H1 (cell line): ENCODE data around the gene LTBP3. TPM values are rescaled to one million over a fixed set of nuclear protein-coding genes. Genes with fewer than 3 reads are reported as not detected.
A peak's percentile ranks its signal among the peaks of the same experiment; 100 is the strongest.

Experiments used
- CTCF ChIA-PET: fragments of 300-600 bp; sonication (Branson Sonifier 250); formaldehyde crosslinking; loops from one replicate; lab custom pipeline; 2021; ENCODE audit not compliant: partially characterized antibody; lab: Charles Lee
- POLR2A ChIA-PET: fragments of 300-600 bp; sonication (Branson Sonifier 250); formaldehyde crosslinking; loops from one replicate; lab custom pipeline; 2021; ENCODE audit warnings: inconsistent platforms; ENCODE audit not compliant: partially characterized antibody; lab: Charles Lee
- DNase-seq, 2 experiments: peaks; one replicate each; pipeline versions ENCODE4 v3.0.0 to v3.0.0-alpha.2; 2010 to 2022; ENCODE audit warnings: low spot score in 2 of 2, low read depth in 1 of 2, mixed read lengths in 1 of 2
- FAIRE-seq: peaks from 2 replicates; lab custom pipeline; 2011; peaks lifted over from hg19 to GRCh38; lab: Jason Lieb, UNC
- H2AFZ ChIP-seq: 2 replicates; pipeline ENCODE4 v1.8.1; 2012; ENCODE audit warnings: low read length, inconsistent platforms
- H2AK5ac ChIP-seq: 2 replicates; pipeline ENCODE4 v1.6.1; 2013; ENCODE audit warnings: low read depth, low read length
- H2BK120ac ChIP-seq: replicated peaks from 2 replicates; pipeline ENCODE3; 2013; ENCODE audit warnings: low read depth, low read length, inconsistent platforms
- H2BK12ac ChIP-seq: 2 replicates; pipeline ENCODE4 v1.6.1; 2013; ENCODE audit warnings: low read depth, low read length
- H2BK15ac ChIP-seq: 2 replicates; pipeline ENCODE4 v1.6.1; 2013; ENCODE audit warnings: low read length
- H2BK20ac ChIP-seq: 2 replicates; pipeline ENCODE4 v1.6.1; 2013; ENCODE audit warnings: low read length
- H2BK5ac ChIP-seq: 2 replicates; pipeline ENCODE4 v1.6.1; 2013; ENCODE audit warnings: low read depth, low read length
- H3K14ac ChIP-seq: 2 replicates; pipeline ENCODE4 v1.6.1; 2013; ENCODE audit warnings: inconsistent platforms; ENCODE audit not compliant: insufficient read length
- H3K18ac ChIP-seq: 2 replicates; pipeline ENCODE4 v1.6.1; 2013; ENCODE audit warnings: low read length; ENCODE audit errors: extremely low read depth
- H3K23ac ChIP-seq: 2 replicates; pipeline ENCODE4 v1.6.1; 2013; ENCODE audit warnings: inconsistent platforms; ENCODE audit not compliant: insufficient read length
- H3K23me2 ChIP-seq: 2 replicates; pipeline ENCODE4 v1.6.1; 2013; ENCODE audit warnings: low read depth, low read length
- H3K27ac ChIP-seq: 2 replicates; pipeline ENCODE4 v1.6.1; 2011; ENCODE audit warnings: low read depth, low read length, inconsistent platforms
- H3K27me3 ChIP-seq, 4 experiments: replicated peaks in 1 of 4; 1 replicate in 1 of 4; 2 replicates in 3 of 4; pipeline versions ENCODE4 v1.6.1 to v1.8.1; 2011 to 2013; ENCODE audit warnings: low read length in 3 of 4, mild to moderate bottlenecking in 3 of 4, inconsistent platforms in 2 of 4, mixed read lengths in 2 of 4, moderate library complexity in 1 of 4; ENCODE audit not compliant: control insufficient read depth in 3 of 4, insufficient read depth in 3 of 4; ENCODE audit errors: extremely low read depth in 1 of 4
- H3K36me3 ChIP-seq, 4 experiments: 2 replicates each; pipeline versions ENCODE4 v1.6.1 to v1.8.1; 2011 to 2013; ENCODE audit warnings: mild to moderate bottlenecking in 4 of 4, low read length in 3 of 4, moderate library complexity in 2 of 4, control low read depth in 1 of 4, inconsistent platforms in 1 of 4; ENCODE audit not compliant: insufficient read depth in 4 of 4, control insufficient read depth in 2 of 4
- H3K4ac ChIP-seq: replicated peaks from 2 replicates; pipeline ENCODE3; 2013; ENCODE audit warnings: low read length, low read depth, mixed read lengths, inconsistent platforms; ENCODE audit not compliant: insufficient read length
- H3K4me1 ChIP-seq, 4 experiments: replicated peaks in 1 of 4; 1 replicate in 1 of 4; 2 replicates in 3 of 4; pipeline versions ENCODE4 v1.6.1 to v1.8.1; 2011 to 2013; ENCODE audit warnings: low read length in 3 of 4, inconsistent platforms in 2 of 4, mixed read lengths in 1 of 4; ENCODE audit not compliant: insufficient read depth in 4 of 4, control insufficient read depth in 3 of 4
- H3K4me2 ChIP-seq, 2 experiments: 2 replicates each; pipeline versions ENCODE4 v1.6.1 to v1.8.1; 2011 to 2013; ENCODE audit warnings: low read depth in 2 of 2, low read length in 2 of 2, control low read depth in 1 of 2, inconsistent platforms in 1 of 2, mild to moderate bottlenecking in 1 of 2; ENCODE audit not compliant: insufficient read depth in 1 of 2
- H3K4me3 ChIP-seq, 4 experiments: fragments of 200-600, 300-600 bp in 1 of 4; sonication (generic), shearing (Covaris generic), sonication (Bioruptor Twin) in 1 of 4; 2 replicates each; pipeline versions ENCODE4 v1.5.1 to v1.8.1; 2011 to 2016; ENCODE audit warnings: low read length in 4 of 4, low read depth in 3 of 4, control low read depth in 2 of 4, inconsistent platforms in 2 of 4, mild to moderate bottlenecking in 2 of 4, mixed read lengths in 1 of 4, moderate library complexity in 1 of 4; ENCODE audit not compliant: insufficient read depth in 2 of 4; ENCODE audit errors: extremely low read depth in 1 of 4
- H3K56ac ChIP-seq: replicated peaks from 2 replicates; pipeline ENCODE3; 2013; ENCODE audit warnings: low read depth, mild to moderate bottlenecking, mixed read lengths, low read length, inconsistent platforms; ENCODE audit not compliant: insufficient read length
- H3K79me1 ChIP-seq: 2 replicates; pipeline ENCODE4 v1.6.1; 2013; ENCODE audit warnings: low read depth, low read length, control low read depth
- H3K79me2 ChIP-seq, 2 experiments: 2 replicates each; pipeline versions ENCODE4 v1.6.1 to v1.8.1; 2012 to 2013; ENCODE audit warnings: low read length in 2 of 2, mild to moderate bottlenecking in 2 of 2, inconsistent platforms in 1 of 2; ENCODE audit not compliant: insufficient read depth in 2 of 2, control insufficient read depth in 1 of 2
- H3K9ac ChIP-seq, 4 experiments: replicated peaks in 1 of 4; 1 replicate in 1 of 4; 2 replicates in 3 of 4; pipeline versions ENCODE4 v1.6.1 to v1.8.1; 2011 to 2013; ENCODE audit warnings: low read depth in 3 of 4, low read length in 3 of 4, control low read depth in 2 of 4, mild to moderate bottlenecking in 2 of 4, moderate library complexity in 2 of 4, inconsistent platforms in 1 of 4; ENCODE audit errors: extremely low read depth in 1 of 4
- H3K9me3 ChIP-seq, 2 experiments: 2 replicates each; pipeline versions ENCODE4 v1.6.1 to v1.8.1; 2012 to 2013; ENCODE audit warnings: mild to moderate bottlenecking in 2 of 2, moderate library complexity in 2 of 2, control low read depth in 1 of 2, inconsistent platforms in 1 of 2, low read depth in 1 of 2, low read length in 1 of 2, mixed read lengths in 1 of 2; ENCODE audit not compliant: insufficient read depth in 2 of 2
- H4K20me1 ChIP-seq, 2 experiments: replicated peaks in 1 of 2; 2 replicates each; pipeline versions ENCODE3 to v1.8.1; 2011 to 2013; ENCODE audit warnings: inconsistent platforms in 2 of 2, low read length in 2 of 2, mild to moderate bottlenecking in 1 of 2; ENCODE audit not compliant: insufficient read depth in 2 of 2, control insufficient read depth in 1 of 2
- H4K5ac ChIP-seq: 2 replicates; pipeline ENCODE4 v1.6.1; 2013; ENCODE audit warnings: low read length, low read depth, mixed read lengths, inconsistent platforms; ENCODE audit not compliant: insufficient read length
- H4K8ac ChIP-seq: 2 replicates; pipeline ENCODE4 v1.8.0; 2013; ENCODE audit warnings: mild to moderate bottlenecking, moderate library complexity, low read length, inconsistent platforms; ENCODE audit not compliant: insufficient read depth; ENCODE audit errors: extremely low read depth
- H4K91ac ChIP-seq: replicated peaks from 2 replicates; pipeline ENCODE3; 2013; ENCODE audit warnings: low read length, mixed read lengths, inconsistent platforms; ENCODE audit not compliant: insufficient read length
- CHD1 ChIP-seq: IDR thresholded peaks from 2 replicates; pipeline ENCODE4 v1.6.1; 2012; ENCODE audit warnings: low read depth, low read length, improper control_type of control experiment
- CREB1 ChIP-seq: IDR thresholded peaks from 2 replicates; pipeline ENCODE4 v1.6.1; 2012; ENCODE audit warnings: inconsistent platforms
- EZH2 ChIP-seq: fragments of 200-600 bp; sonication (generic); IDR thresholded peaks from 2 replicates; pipeline ENCODE4 v1.7.1; 2012; ENCODE audit warnings: low read depth, mild to moderate bottlenecking, moderate library complexity, low read length, inconsistent platforms; ENCODE audit not compliant: severe bottlenecking
- FOSL1 ChIP-seq: IDR thresholded peaks from 2 replicates; pipeline ENCODE4 v1.6.1; 2011; ENCODE audit warnings: mild to moderate bottlenecking, low read depth, low read length, moderate library complexity; ENCODE audit not compliant: insufficient read depth
- GABPA ChIP-seq: IDR thresholded peaks from 2 replicates; pipeline ENCODE4 v1.6.1; 2011; ENCODE audit warnings: mild to moderate bottlenecking, low read length, moderate library complexity, borderline replicate concordance; ENCODE audit not compliant: insufficient read depth
- NRF1 ChIP-seq: IDR thresholded peaks from 2 replicates; pipeline ENCODE4 v1.6.1; 2011; ENCODE audit warnings: mild to moderate bottlenecking, low read depth, low read length, improper control_type of control experiment
- POLR2A ChIP-seq, 2 experiments: IDR thresholded peaks; 1 replicate in 1 of 2; 2 replicates in 1 of 2; pipeline ENCODE4 v1.6.1; 2011; ENCODE audit warnings: low read depth in 2 of 2, low read length in 2 of 2, mild to moderate bottlenecking in 2 of 2; ENCODE audit errors: control extremely low read depth in 1 of 2
- POLR2AphosphoS5 ChIP-seq: IDR thresholded peaks from 2 replicates; pipeline ENCODE4 v1.6.1; 2011; ENCODE audit warnings: low read depth, low read length
- SP4 ChIP-seq: IDR thresholded peaks from 2 replicates; pipeline ENCODE4 v1.6.1; 2012; ENCODE audit warnings: low read length, inconsistent platforms
- TAF1 ChIP-seq: IDR thresholded peaks from 2 replicates; pipeline ENCODE4 v1.6.1; 2011; ENCODE audit warnings: mild to moderate bottlenecking, low read depth, low read length
- TBP ChIP-seq: IDR thresholded peaks from 2 replicates; pipeline ENCODE4 v1.6.1; 2011; ENCODE audit warnings: low read depth, low read length, improper control_type of control experiment
- YY1 ChIP-seq: IDR thresholded peaks from 2 replicates; pipeline ENCODE4 v1.6.1; 2011; ENCODE audit warnings: low read depth, mild to moderate bottlenecking, low read length
- ZNF274 ChIP-seq: IDR thresholded peaks from 2 replicates; pipeline ENCODE4 v1.7.0; 2012; ENCODE audit warnings: low read length, borderline replicate concordance; ENCODE audit errors: extremely low read depth
- WGBS, 2 experiments: shearing (Covaris generic) in 1 of 2; methylation state at CpG; one replicate each; pipeline versions ENCODE4 v1.1.6 to v1.1.7; 2013 to 2015; ENCODE audit warnings: low lambda C conversion rate in 2 of 2, mixed read lengths in 2 of 2, inconsistent platforms in 1 of 2, low coverage in 1 of 2, missing lambda C conversion rate in 1 of 2; ENCODE audit not compliant: insufficient replicate concordance in 2 of 2, insufficient coverage in 1 of 2, insufficient read length in 1 of 2; ENCODE audit errors: extremely low coverage in 1 of 2, missing lambda C conversion rate in 1 of 2; 5-methylcytosine and 5-hydroxymethylcytosine counted together
- polyA plus RNA-seq, 7 experiments: library from polyadenylated mRNA; depleted of rRNA in 3 of 7; stranded (reverse) in 5 of 7; unstranded in 2 of 7; fragments of >200 nt in 5 of 7; fragments of 200-250 nt in 2 of 7; gene quantifications; 1 replicate in 5 of 7; 2 replicates in 1 of 7; 4 replicates in 1 of 7; pipeline versions ENCODE4 v1.2.1 to v1.2.3, GENCODE V29; 2011 to 2013; ENCODE audit warnings: missing spikeins in 2 of 7, mixed read lengths in 2 of 7
- total RNA-seq: library from RNA; stranded (reverse); fragmentation: NEBNext Ultra II Directional; extraction: Animal tissue kit (Norgen Biotek cat#: 25700); gene quantifications from 2 replicates; pipeline ENCODE4 v1.2.1, GENCODE V29; 2021

The LTBP3 gene
- total and polyA plus RNA-seq, 2 of the 8 experiments (the other 6 are each of a cell fraction or from before 2014, with no cell fraction given) = 12.8 to 17.8 TPM

DNA sequence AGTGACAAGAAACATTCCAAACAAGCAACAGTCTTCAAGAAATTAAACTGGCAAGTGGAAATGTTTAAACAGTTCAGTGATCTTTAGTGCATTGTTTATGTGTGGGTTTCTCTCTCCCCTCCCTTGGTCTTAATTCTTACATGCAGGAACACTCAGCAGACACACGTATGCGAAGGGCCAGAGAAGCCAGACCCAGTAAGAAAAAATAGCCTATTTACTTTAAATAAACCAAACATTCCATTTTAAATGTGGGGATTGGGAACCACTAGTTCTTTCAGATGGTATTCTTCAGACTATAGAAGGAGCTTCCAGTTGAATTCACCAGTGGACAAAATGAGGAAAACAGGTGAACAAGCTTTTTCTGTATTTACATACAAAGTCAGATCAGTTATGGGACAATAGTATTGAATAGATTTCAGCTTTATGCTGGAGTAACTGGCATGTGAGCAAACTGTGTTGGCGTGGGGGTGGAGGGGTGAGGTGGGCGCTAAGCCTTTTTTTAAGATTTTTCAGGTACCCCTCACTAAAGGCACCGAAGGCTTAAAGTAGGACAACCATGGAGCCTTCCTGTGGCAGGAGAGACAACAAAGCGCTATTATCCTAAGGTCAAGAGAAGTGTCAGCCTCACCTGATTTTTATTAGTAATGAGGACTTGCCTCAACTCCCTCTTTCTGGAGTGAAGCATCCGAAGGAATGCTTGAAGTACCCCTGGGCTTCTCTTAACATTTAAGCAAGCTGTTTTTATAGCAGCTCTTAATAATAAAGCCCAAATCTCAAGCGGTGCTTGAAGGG, 53.3 kb downstream of the LTBP3 start:
- no peak overlapping the region for H2AFZ ChIP-seq
- no peak overlapping the region for H3K23ac ChIP-seq
- DNase-seq = no peak
- ChIA-PET CTCF (interaction anchor here (0.9 to 29.0 kb wide), 6 partner anchors 11 to 125 kb away, joined by 3 to 809 read pairs (median 59); partner anchors contain the start of gene MALAT1), POLR2A (interaction anchor here (0.6 to 29.8 kb wide), 34 partner anchors 4 to 629 kb away, joined by 3 to 1569 read pairs (median 6); partner anchors contain the start of genes FRMD8, MALAT1, NEAT1 and SCYL1)
- H3K4me3 ChIP-seq = peak overlapping the region; percentile 93 to 100 (median 98); a peak in 5 of 8 replicates
- peaks cover 0 to 7% (median 3%) of the 10 kb centered on the region in 4 experiments; a peak in 4 of 7 replicates for H3K4me1 ChIP-seq
- no peak overlapping the region for H3K4ac ChIP-seq
- no peak overlapping the region for H3K18ac ChIP-seq
- WGBS, 2 experiments = 82% methylated on average over 8 of the region's 8 CpGs; no CpG with 5 or more reads in 1 of the 2 experiments
- H3K79me2 ChIP-seq = peaks cover 49 to 66% of the 10 kb centered on the region in 2 experiments
- no peak overlapping the region for H4K91ac ChIP-seq
- no peaks in the 10 kb centered on the region for H3K27me3 ChIP-seq
- no peak overlapping the region for H2AK5ac ChIP-seq
- no peak overlapping the region for H3K56ac ChIP-seq
- H3K36me3 ChIP-seq = peaks cover 39 to 69% (median 52%) of the 10 kb centered on the region in 4 experiments
- H3K9me3 ChIP-seq = no peaks in the 10 kb centered on the region
- H4K8ac ChIP-seq = no peak overlapping the region
- no peak overlapping the region for H2BK15ac ChIP-seq
- H2BK5ac ChIP-seq = no peak overlapping the region
- H3K14ac ChIP-seq = no peak overlapping the region
- peak overlapping the region in 2 of 4 experiments; percentile 19 to 26; a peak in 3 of 7 replicates for H3K9ac ChIP-seq
- no peak overlapping the region for H2BK12ac ChIP-seq
- no peak overlapping the region for H2BK120ac ChIP-seq
- H4K20me1 ChIP-seq = peaks cover 45 to 52% of the 10 kb centered on the region in 2 experiments
- peaks cover 4% of the 10 kb centered on the region for H3K23me2 ChIP-seq
- no peaks in the 10 kb centered on the region for H3K79me1 ChIP-seq
- no peak overlapping the region for H4K5ac ChIP-seq
- no peak overlapping the region for H3K27ac ChIP-seq
- no peak overlapping the region for H2BK20ac ChIP-seq
- peak overlapping the region; percentile 75 to 90 for H3K4me2 ChIP-seq
- no peak for FAIRE-seq
- no peak for TF ChIP-seq GABPA
- no peak for TF ChIP-seq YY1
- TF ChIP-seq POLR2A (IDR thresholded peaks at IDR 0.05; ENCODE audit: control extremely low read depth in 1 of 2, low read depth in 2 of 2, low read length in 2 of 2) = peak; percentile 54 to 64; a peak in 2 of 3 replicates
- TF ChIP-seq CHD1 = peak; percentile 20; the same call in 1 of the 2 replicates
- no peak for TF ChIP-seq CREB1
- TF ChIP-seq SP4 = 0 out of 2 replicates have a peak, but pooled peaks have one; percentile 19
- TF ChIP-seq POLR2AphosphoS5 = peak; percentile 90
- no peak for TF ChIP-seq ZNF274
- TF ChIP-seq TAF1 = no peak
- 0 out of 2 replicates have a peak, but pooled peaks have one; percentile 12 for TF ChIP-seq NRF1
- TF ChIP-seq TBP = no peak
- no peak for TF ChIP-seq FOSL1
- no peak for TF ChIP-seq EZH2
